ENCODE data around the gene KCNC1. TPM values are rescaled to one million over a fixed set of nuclear protein-coding genes. Genes with fewer than 3 reads are reported as not detected.

Gene KCNC1
- polyA plus RNA-seq, 1 of the 3 experiments (the other 2 are of a cell fraction): 0.18 TPM

DNA sequence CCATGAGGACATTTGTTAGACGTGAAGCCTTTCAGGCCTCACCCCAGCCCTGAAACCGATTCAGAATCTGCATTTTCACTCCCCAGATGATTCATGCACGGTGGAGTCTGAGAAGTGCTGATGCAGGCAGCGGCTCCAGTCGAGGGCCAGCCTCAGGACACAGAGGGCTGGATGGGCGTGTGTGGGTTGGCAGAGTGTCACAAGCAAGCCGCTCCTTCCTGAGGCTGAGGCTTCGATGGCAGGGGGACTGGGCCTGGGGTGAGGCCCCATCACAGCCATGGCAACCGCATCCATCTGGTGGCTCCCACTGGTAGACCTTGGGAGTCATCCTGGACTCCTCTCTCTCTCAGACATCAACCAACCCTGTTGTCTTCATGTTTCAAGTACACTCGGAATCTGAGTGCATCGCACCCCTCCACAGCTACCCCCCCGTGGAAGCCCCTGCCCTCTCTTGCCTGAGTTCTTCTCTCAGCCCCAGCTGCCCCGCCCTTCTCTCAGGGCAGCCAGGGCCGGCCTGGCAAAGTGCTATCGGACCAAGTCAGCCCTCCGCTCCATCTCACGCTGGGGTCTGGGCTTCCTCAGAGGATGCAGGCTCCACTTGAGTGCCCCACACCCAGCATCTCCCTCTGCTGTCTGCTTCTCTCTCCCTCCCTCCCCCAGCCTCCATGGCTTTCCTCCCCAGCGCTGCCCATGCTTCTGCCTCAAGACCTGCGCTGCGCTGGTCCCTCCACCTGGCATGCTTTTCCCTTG, 10.6 kb downstream of the KCNC1 start (continued):
- TF ChIP-seq, protein P1, sequence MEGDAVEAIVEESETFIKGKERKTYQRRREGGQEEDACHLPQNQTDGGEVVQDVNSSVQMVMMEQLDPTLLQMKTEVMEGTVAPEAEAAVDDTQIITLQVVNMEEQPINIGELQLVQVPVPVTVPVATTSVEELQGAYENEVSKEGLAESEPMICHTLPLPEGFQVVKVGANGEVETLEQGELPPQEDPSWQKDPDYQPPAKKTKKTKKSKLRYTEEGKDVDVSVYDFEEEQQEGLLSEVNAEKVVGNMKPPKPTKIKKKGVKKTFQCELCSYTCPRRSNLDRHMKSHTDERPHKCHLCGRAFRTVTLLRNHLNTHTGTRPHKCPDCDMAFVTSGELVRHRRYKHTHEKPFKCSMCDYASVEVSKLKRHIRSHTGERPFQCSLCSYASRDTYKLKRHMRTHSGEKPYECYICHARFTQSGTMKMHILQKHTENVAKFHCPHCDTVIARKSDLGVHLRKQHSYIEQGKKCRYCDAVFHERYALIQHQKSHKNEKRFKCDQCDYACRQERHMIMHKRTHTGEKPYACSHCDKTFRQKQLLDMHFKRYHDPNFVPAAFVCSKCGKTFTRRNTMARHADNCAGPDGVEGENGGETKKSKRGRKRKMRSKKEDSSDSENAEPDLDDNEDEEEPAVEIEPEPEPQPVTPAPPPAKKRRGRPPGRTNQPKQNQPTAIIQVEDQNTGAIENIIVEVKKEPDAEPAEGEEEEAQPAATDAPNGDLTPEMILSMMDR (IDR thresholded peaks at IDR 0.05): no peak
- TF ChIP-seq, protein P2, sequence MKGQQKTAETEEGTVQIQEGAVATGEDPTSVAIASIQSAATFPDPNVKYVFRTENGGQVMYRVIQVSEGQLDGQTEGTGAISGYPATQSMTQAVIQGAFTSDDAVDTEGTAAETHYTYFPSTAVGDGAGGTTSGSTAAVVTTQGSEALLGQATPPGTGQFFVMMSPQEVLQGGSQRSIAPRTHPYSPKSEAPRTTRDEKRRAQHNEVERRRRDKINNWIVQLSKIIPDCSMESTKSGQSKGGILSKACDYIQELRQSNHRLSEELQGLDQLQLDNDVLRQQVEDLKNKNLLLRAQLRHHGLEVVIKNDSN (IDR thresholded peaks at IDR 0.05; ENCODE audit: borderline replicate concordance, low read depth): no peak

DNA sequence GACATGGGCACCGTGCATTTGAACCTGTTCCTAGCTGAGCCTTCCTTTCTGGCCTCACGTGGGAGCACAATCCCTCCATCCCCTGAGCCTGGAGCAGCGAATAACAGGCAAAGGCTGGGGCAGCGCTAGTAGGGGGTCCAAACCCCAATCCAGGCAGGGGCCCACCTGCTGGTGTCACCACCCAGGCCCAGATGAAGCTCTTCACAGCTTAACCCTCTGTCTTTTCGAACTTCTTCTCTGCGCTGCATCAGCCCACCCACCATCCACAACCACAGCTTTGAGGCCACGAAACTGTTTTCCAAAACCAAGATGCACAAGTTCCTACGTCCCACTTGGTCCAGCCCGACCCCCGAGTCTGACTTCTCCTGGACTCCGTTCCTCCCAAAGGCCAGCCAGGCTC, 11.5 kb downstream of the KCNC1 start:
- no peak overlapping the region for H3K4me3 ChIP-seq (ENCODE audit: low read depth in 2 of 2, low read length in 1 of 2)
- no peak overlapping the region for H3K27ac ChIP-seq (ENCODE audit: low read depth in 2 of 2, low read length in 1 of 2)
- no peak overlapping the region for H3K4me2 ChIP-seq
- H3K9me2 ChIP-seq: no peaks in the 10 kb centered on the region
- DNase-seq: no peak
- H3K9ac ChIP-seq: no peak overlapping the region
- no peak for TF ChIP-seq FOSL2 (IDR thresholded peaks at IDR 0.05; ENCODE audit: borderline replicate concordance, low read depth)
- TF ChIP-seq, protein P3, sequence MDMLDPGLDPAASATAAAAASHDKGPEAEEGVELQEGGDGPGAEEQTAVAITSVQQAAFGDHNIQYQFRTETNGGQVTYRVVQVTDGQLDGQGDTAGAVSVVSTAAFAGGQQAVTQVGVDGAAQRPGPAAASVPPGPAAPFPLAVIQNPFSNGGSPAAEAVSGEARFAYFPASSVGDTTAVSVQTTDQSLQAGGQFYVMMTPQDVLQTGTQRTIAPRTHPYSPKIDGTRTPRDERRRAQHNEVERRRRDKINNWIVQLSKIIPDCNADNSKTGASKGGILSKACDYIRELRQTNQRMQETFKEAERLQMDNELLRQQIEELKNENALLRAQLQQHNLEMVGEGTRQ (IDR thresholded peaks at IDR 0.05; ENCODE audit: borderline replicate concordance, low read depth, low read length): no peak
- no peak for TF ChIP-seq GATA2 (CRISPR knock-in tag; IDR thresholded peaks at IDR 0.05)
- TF ChIP-seq ZBTB33 (IDR thresholded peaks at IDR 0.05; ENCODE audit: borderline replicate concordance, low read depth): no peak
- no peaks in the 10 kb centered on the region for H3K27me3 ChIP-seq (ENCODE audit: insufficient read depth)
- no peaks in the 10 kb centered on the region for H3K9me3 ChIP-seq
- no peaks in the 10 kb centered on the region for H3K36me3 ChIP-seq (replicated peaks in 1 of 2; ENCODE audit: control insufficient read depth in 1 of 2, insufficient read depth in 2 of 2, low read length in 1 of 2)
- H3F3A ChIP-seq (replicated peaks; ENCODE audit: insufficient read depth): no peaks in the 10 kb centered on the region
- POLR2A ChIA-PET: no interaction called here
- CTCF ChIA-PET: interaction anchor here (1.8 to 2.0 kb wide), 3 partner anchors 11 to 227 kb away, joined by 5 to 12 read pairs (median 7); no protein-coding TSS in a partner anchor
- no peaks in the 10 kb centered on the region for H3K79me2 ChIP-seq (ENCODE audit: insufficient read depth)
- no peaks in the 10 kb centered on the region for H4K20me1 ChIP-seq (ENCODE audit: insufficient read depth)
- WGBS (ENCODE audit: low lambda C conversion rate): 61% methylated on average over 11 of the region's 11 CpGs
- no peaks in the 10 kb centered on the region for H3K4me1 ChIP-seq (ENCODE audit: control insufficient read depth in 1 of 2, insufficient read depth in 2 of 2, low read depth in 1 of 2, low read length in 1 of 2)
- no peak overlapping the region for H2AFZ ChIP-seq (ENCODE audit: low read depth)

Data from SK-N-SH (cell line).